NCI-H146 (cell line): Measurements from ENCODE around the gene C3orf62.
"Not testable (repeated sequence)": the region's sequence is repeated elsewhere in the genome, so short reads cannot be mapped to it uniquely, and the experiment has no call there.

Source experiments
- DNase-seq: peaks from one replicate; lab custom pipeline; 2025; lab: John Stamatoyannopoulos, UW

Gene C3orf62

DNA sequence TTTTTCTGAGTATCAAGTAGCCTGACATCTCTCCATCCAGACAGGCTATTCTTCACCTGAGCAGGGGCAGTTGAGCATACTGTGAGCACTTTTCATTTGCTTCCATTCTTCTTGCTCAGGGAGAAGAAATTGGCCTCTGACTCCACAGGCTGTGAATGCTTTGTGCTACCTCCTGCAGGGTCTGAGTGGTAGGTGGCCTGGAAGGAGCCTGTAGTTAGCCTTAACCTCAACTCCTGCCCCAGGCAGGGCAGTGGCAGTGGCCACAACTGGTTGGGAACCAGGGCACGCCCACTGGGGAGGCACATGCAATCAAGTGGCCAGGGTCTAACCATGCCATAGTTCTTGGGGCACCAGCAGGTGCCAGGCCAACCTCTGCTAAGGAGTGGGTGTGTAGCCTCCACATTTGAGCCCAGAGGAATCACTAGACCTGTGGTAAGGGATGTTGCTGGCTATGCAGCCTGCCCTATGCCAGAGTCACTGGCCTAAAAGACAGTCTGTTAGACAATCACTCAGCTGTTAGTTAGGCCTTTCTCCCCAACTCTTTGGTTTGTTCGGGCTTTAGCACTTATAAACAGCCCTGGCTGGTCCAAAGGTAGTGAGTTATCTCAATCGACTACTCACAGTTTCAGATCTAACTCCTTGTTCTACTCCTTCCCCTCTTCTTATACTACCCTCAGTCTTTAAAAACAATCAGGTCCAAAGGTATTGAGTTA is 7.4 kb downstream of the C3orf62 start:
- no peak for DNase-seq

DNA sequence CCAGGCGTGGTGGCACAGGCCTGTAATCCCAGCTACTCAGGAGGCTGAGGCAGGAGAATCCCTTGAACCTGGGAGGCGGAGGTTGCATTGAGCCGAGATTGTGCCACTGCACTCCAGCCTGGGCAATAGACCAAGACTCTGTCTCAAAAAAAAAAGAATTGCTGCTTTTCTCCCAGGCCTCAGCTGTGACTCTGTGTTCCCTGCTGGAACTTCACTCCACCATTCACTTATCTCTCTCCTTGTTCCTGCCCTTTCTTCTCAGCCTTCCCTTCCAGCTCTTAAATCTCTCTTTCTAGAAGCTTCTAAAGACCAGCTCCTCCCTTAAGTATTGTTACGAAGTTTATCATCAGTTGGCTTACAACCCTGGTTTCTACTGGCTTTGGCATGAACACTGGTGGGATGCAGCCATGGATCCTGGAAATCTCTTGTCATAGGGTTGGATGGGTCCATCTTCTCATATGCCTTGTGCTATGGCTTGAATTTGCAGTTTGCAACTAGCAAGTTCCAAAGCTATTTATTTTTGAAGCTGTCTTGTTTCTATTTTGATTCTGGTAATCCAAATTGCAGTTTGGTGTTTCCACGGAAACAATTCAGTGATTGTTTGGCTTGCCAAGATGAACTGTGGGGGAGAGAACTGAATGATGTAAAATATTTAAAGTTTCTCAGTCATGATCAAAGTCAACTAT is 10.5 kb downstream of the C3orf62 start:
- no peak for DNase-seq

DNA sequence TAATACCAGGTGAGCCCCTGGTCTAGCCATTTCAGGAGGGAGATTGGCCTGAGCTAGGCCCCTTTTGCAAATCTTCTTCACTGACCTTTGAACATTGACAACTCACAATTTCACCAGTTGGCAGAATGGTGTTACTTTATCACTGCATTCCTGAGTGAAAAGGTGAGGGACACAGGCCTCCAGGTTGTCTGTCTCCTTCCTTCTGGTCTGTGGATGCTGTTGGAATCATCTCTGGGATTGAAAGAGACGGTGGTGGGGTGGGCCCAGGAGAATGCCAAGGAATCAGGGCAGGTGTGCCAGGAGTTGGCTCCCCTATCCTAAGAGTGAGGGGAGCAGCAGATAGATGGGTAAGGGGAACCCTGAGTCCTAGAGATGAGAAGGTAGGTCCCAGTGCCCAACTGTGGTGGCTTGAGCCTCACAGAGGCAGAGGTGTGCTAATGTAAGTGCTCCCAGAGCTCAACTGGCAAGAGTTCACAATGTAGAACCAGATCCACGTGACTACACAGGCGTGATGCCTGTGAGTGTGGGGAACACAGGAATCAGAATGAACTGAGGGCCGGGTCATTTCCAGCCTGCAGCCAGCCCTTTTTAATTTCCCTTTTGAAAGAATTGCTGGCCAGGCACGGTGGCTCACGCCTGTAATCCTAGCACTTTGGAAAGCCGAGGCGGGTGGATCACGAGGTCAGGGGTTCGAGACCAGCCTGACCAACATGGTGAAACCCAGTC is 11.2 kb downstream of the C3orf62 start:
- DNase-seq, result no peak

DNA sequence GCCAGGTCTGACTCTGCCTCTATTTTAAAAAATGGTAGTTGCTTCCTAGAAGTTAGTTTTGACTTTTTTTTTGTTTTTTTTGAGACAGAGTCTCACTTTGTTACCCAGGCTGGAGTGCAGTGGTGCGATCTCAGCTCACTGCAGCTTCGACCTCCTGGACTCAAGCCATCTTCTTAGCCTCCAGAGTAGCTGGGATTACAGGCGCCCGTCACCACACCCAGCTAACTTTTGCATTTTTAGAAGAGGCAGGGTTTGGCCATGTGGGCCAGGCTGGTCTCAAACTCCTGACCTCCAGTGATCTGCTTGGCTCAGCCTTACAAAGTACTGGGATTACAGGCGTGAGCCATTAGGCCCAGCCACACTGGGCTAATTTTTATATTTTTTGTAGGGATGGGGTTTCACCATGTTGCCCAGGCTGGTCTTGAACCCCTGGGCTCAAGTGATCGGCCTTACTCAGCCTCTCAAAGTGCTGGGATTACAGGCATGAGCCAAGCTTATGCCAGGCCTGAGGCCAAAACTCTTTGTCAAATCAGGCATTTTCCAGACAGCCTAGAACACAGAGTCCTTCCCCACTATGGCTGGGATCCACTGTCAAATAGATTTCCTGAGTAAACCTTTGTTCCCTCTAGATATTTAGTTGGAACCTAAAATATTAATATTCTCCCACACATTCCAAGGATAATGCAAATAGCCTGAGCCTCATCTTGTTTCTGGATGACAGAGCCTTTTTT is 13.7 kb downstream of the C3orf62 start:
- DNase-seq, result no peak

DNA sequence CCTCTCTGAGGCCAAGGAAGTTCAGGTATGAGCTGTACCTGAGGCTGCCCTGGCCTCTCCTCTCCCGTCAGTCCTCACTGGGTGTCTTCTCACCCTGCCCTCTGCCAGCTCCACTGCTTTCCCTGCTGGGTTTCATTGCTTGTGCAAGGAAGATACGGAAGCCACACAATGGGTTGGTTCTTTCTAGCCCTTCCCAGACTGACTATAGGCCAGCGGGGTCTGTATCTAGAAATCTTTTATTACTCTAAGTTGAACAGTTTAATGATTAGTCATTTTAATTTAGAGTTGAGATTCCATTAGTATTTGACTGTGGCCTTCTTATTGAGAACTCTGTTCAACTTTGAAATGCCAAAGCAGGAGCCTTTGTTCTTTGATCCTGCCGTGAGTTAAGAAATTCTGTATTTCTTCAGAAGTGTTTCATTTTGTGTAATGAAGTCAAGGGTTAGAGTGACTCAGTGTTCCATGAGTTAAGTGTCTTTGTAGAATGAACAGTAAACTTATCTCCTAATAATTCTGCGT is 16.2 kb downstream of the C3orf62 start:
- DNase-seq, result no peak

DNA sequence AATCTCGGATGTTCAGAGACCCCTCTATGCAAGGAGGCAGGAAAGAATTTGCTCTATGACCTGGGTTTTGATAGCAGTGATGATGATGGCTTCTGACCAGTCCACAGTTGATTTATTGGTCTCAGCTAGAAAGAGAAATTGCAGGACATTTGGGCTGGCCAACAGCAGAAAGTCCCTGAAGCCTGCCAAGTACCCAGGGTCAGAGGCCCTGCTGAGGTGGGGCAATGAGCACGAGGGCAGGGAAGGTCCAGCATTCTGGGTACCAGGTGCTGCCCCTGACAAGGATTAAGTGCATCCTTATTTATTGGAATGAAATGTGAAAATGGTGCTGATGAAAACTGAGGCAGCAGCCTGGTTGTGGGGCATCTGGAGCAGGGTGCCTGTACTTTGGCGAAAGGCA is 19.8 kb downstream of the C3orf62 start:
- no peak for DNase-seq

DNA sequence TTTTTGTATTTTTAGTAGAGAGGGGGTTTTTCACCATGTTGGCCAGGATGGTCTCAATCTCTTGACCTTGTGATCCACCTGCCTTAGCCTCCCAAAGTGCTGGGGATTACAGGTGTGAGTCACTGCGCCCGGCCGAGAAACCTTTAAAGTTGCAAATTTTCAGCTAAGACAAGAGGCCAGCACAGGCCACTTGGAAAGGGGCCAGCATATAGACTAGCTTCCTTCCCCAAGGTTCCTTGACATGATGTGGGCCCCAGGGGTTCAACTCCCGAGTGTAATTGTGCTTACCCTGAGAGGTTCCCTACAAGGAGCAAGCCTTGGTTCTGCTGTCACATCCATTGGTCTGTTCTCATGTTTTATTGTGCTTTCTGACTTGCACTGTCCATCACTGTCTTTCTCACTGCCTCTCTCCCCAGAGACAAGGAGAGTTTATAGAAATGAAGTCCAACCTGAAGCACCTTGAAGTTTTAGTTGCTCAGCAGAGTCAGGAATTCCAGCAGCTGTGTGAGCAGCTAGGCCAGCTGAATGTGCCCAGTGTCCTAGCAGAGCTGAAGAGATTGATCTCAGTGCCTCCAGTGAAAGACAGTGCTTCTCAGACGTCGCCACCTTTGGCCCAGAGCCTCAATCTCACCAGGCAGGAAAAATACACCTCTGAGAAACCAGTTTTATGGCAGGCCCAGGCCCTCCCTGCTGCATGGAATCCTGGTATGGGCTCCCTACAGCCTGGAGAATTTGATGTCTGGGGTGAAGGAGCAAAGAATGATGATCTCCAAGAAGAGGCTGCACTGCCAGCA is 21.1 kb downstream of the C3orf62 start:
- DNase-seq, result no peak

DNA sequence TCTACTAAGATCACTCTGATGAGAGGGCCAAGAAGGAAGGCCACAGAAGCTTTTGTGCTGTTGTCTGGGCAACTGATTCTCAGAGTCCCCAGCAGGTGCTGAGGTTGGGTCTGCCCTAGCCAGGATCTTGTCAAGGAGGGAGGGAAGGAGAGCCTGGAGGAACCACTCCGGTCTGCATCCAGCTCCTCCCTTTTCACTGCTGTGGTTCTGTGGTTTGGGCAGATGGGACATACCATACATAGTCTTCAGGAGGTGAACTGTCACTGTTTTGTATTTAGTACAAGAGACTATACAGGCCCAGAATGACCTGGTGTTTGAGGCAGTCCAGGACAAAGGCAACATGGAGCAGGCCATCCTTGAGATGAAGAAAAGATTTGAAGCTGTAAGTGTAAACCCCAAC is 21.9 kb downstream of the C3orf62 start:
- DNase-seq, result no peak

DNA sequence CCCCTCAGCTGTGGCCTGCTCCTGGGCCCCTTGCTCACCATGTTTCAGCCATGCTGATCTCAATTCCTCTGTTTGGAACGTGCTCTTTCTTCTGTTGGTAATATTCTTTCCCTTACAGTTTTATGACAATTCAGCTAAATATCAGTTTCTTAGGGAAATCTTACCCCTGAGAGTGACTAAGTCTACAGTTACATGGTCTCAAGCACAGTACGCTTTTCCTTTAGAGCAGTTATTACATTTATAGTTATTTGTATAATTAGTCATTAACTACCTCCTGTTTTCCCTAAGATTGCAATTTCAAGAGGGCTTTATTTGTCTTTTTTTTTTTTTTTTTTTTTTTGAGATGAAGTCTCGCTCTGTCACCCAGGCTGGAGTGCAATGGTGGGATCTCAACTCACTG is 23.5 kb downstream of the C3orf62 start:
- no peak for DNase-seq

DNA sequence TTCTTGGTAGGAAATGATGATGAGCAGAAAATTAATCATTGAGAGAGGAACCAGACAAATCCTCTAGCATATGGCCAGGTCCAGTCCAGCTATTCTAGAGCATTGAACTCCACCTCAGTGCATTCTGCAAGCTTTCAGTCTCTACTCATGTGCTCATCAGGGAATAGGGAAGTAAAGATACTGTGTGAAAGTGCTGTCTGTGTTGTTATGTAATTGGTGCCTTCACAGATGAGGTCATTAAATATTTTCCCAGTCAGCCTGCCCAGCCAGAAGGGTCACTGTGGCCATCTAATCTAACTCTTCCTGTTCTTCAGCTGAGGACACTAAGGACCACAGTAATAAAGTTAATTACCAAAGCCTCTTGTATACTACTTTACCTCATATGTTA is 28.2 kb downstream of the C3orf62 start:
- no peak for DNase-seq

DNA sequence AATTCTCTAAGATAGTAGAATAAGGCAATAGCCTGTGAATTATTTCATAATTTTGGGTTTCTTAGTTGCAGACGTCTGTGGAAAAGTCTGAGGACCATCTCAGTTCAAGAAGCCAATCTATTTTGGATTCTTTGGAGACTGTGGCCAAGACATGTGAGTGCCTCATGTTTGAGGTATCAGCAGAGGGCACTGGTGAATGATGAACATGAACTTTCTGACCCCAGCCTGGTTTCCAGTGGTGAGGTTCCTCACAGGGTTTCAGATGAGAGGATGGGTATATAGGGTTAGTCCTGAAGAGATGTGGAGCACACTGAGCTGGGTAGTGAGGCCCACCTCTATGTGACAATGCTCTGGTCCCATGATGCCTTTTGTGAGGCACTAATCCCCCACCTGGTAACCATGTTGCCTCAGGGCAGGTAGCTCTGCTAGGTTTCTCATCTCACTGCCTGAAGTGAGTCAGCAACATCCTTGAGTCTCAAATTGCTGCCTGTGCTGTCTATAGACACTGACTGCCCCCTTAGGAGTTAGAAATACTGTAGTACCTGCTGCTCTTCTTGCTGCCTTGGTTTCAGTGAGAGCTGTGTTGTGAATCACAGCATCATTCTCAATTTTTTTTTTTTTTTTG is 32.3 kb downstream of the C3orf62 start:
- peak; percentile 59 for DNase-seq

DNA sequence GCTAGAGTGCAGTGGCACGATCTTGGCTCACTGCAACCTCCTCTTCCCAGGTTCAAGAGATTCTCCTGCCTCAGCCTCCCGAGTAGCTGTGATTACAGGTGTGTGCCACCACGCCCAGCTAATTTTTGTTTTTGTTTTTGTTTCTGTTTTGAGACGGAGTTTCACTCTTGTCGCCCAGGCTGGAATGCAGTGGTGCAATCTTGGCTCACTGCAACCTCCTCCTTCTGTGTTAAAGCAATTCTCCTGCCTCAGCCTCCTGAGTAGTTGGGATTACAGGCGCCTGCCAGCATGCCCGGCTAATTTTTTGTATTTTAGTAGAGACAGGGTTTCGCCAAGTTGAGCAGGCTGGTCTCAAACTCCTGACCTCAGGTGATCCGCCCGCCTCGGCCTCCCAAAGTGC is 36.9 kb downstream of the C3orf62 start:
- DNase-seq, result not testable (repeated sequence)

DNA sequence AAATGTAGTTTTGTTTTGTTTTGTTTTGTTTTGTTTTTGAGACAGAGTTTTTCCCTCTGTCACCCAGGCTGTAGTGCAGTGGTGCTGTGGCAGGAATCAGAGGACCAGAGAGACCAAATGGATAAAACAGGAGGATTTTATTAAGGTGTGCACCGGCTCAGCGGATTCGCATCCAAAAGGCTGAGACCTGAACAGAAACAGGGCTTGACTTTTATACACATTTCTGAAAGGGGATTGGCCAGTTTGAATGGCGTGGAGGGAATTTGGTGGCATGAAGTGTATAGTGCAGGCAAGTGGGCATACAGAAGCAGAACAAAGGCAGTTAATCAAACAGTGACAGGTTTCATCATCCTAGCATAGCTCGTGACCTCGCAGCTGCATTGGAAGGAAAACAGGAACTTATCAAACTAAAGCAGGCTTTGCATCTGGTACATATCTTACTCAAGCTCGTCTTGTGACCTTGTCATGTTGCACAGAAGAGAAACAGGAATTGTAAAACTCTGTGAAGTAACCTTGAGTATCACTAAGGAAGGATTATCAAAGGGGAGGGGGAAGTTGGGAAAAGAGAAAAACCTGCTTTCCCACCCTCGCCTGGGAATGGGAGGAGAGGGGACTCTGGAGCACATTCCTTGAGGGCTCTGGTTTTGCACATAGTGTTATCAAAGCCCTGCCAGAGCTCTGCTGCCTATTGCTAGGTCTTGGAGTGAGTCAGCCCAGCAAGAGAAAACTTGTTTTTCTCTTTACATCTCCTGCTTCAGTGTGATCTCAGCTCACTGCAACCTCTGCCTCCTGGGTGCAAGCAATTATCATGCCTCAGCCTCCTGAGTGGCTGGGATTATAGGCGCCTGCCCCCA is 38.5 kb downstream of the C3orf62 start:
- no peak for DNase-seq

DNA sequence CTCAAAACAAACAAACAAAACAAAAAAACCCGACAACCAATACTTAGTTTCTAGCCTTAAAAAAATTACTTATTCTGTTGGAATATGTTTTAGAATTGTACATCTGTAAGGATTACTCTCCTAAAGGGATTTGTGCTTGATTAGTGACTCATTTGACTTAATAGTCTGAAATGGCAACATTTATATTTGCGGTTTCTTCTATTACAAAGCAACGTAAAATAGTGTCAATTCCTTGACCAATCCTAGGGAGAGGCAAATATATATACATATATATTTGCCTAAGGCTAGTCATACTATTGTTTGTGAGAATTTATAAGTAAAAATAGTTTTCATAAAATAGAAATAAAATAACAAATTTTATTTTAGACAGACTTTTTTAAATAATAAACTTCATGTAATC is 39.7 kb downstream of the C3orf62 start:
- DNase-seq, result no peak

DNA sequence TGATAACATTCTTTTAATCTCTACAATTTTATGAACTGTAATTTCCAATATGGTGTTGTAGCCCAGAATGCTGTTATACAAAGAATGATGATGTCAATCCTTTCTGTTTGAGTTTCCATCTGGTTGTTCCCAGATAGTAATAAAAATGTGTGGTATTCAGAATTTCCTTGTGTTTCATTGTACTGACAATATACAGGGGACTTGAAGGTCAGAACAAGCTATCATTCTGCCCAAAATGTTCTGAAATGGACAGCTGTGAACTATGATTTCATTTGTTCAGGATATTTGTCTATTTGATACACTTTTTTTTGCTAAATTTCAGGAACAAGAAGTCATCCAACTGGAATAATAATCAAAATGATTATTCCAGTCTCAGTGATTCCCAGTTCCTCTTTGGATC is 40.8 kb downstream of the C3orf62 start:
- DNase-seq, result no peak

DNA sequence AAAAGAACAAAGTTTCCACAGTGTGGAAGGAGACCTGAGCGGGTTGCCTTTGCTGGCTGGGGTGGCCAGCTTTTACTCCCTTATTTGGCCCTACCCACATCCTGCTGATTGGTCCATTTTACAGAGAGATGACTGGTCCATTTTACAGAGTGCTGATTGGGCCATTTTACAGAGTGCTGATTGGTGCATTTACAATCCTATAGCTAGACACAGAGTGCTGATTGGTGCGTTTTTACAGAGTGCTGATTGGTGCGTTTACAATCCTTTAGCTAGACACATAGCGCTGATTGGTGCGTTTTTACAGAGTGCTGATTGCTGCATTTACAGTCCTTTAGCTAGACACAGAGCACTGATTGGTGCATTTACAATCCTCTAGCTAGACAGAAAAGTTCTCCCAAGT is 48.2 kb downstream of the C3orf62 start:
- DNase-seq, result not testable (repeated sequence)

DNA sequence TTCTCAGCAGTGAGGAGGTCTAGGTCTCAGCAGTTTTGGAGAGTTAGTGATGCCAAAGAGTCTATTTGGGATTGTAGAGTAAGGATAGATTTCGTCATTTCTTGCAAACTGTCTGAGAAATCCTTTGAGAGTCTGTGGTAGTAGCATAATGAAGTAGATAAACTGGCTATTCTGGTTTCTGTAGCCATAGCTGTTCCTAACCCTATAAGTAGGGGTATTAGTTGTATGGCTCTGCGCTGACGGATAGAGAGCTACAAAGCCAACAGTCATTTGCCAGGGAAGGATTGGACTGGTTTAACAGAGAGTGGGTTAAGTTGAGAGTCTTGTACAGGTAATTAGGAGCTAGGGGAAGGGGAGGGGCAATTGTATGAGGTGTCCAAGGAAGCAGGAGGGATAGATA is 55.0 kb downstream of the C3orf62 start:
- no peak for DNase-seq

DNA sequence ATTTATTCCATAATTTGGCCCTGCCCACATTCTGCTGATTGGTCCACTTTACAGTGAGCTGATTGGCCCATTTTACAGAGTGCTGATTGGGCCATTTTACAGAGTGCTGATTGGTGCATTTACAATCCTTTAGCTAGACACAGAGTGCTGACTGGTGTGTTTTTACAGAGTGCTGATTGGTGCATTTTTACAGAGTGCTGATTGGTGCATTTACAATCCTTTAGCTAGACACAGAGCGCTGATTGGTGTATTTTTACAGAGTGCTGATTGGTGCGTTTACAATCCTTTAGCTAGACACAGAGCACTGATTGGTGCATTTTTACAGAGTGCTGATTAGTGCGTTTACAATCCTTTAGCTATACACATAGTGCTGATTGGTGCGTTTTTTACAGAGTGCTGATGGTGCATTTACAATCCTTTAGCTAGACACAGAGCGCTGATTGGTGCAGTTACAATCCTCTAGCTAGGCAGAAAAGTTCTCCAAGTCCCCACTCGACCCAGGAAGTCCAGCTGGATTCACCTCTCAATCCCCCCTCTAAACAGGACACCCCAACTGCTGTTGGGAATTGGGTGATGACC is 56.0 kb downstream of the C3orf62 start:
- DNase-seq, result not testable (repeated sequence)

DNA sequence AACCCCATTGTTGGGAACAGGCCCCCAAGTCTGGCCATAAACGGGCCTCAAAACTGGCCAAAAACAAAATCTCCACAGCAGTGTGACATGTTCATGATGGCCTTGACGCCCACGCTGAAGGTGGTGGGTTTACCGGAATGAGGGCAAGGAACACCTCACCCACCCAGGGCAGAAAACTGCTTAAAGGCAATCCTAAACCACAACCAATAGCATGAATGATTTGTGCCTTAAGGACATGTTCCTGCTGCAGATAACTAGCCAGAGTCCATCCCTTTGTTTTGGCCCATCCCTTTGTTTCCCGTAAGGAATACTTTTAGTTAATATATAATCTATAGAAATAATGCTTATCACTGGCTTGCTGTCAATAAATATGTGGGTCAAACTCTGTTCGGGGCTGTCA is 57.9 kb downstream of the C3orf62 start:
- no peak for DNase-seq
